Breast epithelium (tissue), 3 donors: ENCODE data around the gene PLK5.

Experiments
- POLR2A ChIP-seq: fragments of 450-650 bp; IDR thresholded peaks from one replicate; pipeline ENCODE4 v1.6.1; 2016; ENCODE audit warnings: antibody characterized with exemption, mild to moderate bottlenecking, moderate library complexity
- POLR2AphosphoS5 ChIP-seq, 3 donors: sonication (generic); formaldehyde crosslinking; IDR thresholded peaks; one replicate each; pipeline ENCODE4 v1.6.1; 2017; ENCODE audit warnings: antibody characterized with exemption in 3 of 3
- TF ChIP-seq, protein P1 (sequence below), 3 donors: fragments of 450-650 bp; IDR thresholded peaks; one replicate each; pipeline ENCODE4 v1.5.1; 2016 to 2017; ENCODE audit warnings: antibody characterized with exemption in 3 of 3, mild to moderate bottlenecking in 3 of 3, moderate library complexity in 3 of 3

DNA sequence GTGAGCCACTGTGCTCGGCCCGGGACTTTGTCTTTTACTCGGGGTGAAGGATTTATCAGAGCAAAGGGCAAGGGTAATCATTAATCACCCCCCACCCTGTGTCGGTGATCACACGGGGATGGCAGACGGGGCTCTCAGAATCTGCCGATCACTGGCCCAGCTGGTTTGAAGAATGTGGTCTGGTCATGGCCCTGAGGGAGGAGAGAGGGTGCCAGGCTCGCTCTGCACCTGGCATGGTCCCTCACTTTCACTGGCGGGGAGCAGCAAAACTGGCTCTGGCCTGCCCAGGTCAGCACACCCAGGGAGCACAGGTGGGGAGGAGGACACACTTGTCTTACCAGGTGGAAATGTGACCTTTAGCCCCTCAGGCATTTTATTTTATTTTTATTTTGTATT is 22.7 kb upstream of the PLK5 start:
- TF ChIP-seq, protein P1, sequence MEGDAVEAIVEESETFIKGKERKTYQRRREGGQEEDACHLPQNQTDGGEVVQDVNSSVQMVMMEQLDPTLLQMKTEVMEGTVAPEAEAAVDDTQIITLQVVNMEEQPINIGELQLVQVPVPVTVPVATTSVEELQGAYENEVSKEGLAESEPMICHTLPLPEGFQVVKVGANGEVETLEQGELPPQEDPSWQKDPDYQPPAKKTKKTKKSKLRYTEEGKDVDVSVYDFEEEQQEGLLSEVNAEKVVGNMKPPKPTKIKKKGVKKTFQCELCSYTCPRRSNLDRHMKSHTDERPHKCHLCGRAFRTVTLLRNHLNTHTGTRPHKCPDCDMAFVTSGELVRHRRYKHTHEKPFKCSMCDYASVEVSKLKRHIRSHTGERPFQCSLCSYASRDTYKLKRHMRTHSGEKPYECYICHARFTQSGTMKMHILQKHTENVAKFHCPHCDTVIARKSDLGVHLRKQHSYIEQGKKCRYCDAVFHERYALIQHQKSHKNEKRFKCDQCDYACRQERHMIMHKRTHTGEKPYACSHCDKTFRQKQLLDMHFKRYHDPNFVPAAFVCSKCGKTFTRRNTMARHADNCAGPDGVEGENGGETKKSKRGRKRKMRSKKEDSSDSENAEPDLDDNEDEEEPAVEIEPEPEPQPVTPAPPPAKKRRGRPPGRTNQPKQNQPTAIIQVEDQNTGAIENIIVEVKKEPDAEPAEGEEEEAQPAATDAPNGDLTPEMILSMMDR (IDR thresholded peaks at IDR 0.05): no peak
- TF ChIP-seq POLR2A (no peak), POLR2AphosphoS5 (IDR thresholded peaks at IDR 0.05) (no peak)
